Loucy (cell line): ENCODE measurements around the gene ATP11B.

Experiments used
- CTCF ChIP-seq: fragments of 200-600 bp; sonication (generic); conservative IDR thresholded peaks from 2 replicates; pipeline ENCODE4 v1.5.1; 2014; ENCODE audit warnings: mild to moderate bottlenecking, antibody characterized with exemption, low read length
- EZH2phosphoT487 ChIP-seq: fragments of 200-600 bp; IDR thresholded peaks from 2 replicates; pipeline ENCODE4 v1.6.1; 2018; ENCODE audit warnings: antibody characterized with exemption, mild to moderate bottlenecking, moderate library complexity, borderline replicate concordance

GRCh38 chr3:182967218-182968204 lies 174.2 kb downstream of the ATP11B start:
- TF ChIP-seq CTCF (no peak), EZH2phosphoT487 (no peak)
